Endothelial cell (in vitro differentiated cells): ENCODE results near the gene FBXO11. TPM values are rescaled to one million over a fixed set of nuclear protein-coding genes. Genes with fewer than 3 reads are reported as not detected.

Experiments
- DNase-seq: peaks from one replicate; pipeline ENCODE4 v3.0.0; 2021; ENCODE audit warnings: low spot score
- H3K27ac Mint-ChIP-seq: one replicate; pipeline ENCODE4 v1.8.0; 2021; ENCODE audit warnings: mixed read lengths, inconsistent platforms; ENCODE audit not compliant: unreplicated experiment
- H3K27me3 Mint-ChIP-seq: one replicate; pipeline ENCODE4 v1.8.0; 2021; ENCODE audit warnings: mild to moderate bottlenecking, moderate library complexity, mixed read lengths, inconsistent platforms; ENCODE audit not compliant: unreplicated experiment
- H3K36me3 Mint-ChIP-seq: one replicate; pipeline ENCODE4 v1.8.0; 2021; ENCODE audit warnings: mild to moderate bottlenecking, low read depth, mixed read lengths, inconsistent platforms; ENCODE audit not compliant: unreplicated experiment
- H3K4me1 Mint-ChIP-seq: one replicate; pipeline ENCODE4 v1.8.0; 2021; ENCODE audit warnings: mild to moderate bottlenecking, mixed read lengths, inconsistent platforms; ENCODE audit not compliant: unreplicated experiment
- H3K4me3 Mint-ChIP-seq: one replicate; pipeline ENCODE4 v1.8.0; 2021; ENCODE audit warnings: mild to moderate bottlenecking, mixed read lengths, inconsistent platforms; ENCODE audit not compliant: unreplicated experiment
- H3K9me3 Mint-ChIP-seq: one replicate; pipeline ENCODE4 v1.8.0; 2021; ENCODE audit warnings: mixed read lengths, inconsistent platforms; ENCODE audit not compliant: unreplicated experiment
- CTCF ChIP-seq: fragments of 200-600 bp; sonication (generic); IDR thresholded peaks from one replicate; pipeline ENCODE4 v1.5.0; 2021; ENCODE audit warnings: antibody characterized with exemption; ENCODE audit not compliant: unreplicated experiment
- total RNA-seq: library from RNA; stranded (reverse); fragmentation: NEBNext Ultra II Directional; extraction: Animal tissue kit (Norgen Biotek cat#: 25700); gene quantifications from one replicate; pipeline ENCODE4 v1.2.1, GENCODE V29; 2021; ENCODE audit not compliant: unreplicated experiment

The FBXO11 gene
- total RNA-seq, 1 donor from 2014 or later, result 84.6 TPM

GRCh38 chr2:47833516-47833968 lies 72.8 kb downstream of the FBXO11 start:
- H3K9me3 Mint-ChIP-seq, result no peaks in the 10 kb centered on the region
- H3K36me3 Mint-ChIP-seq, result peaks cover 17% of the 10 kb centered on the region
- DNase-seq, result no peak
- no peak overlapping the region for H3K27ac Mint-ChIP-seq
- no peak overlapping the region for H3K4me3 Mint-ChIP-seq
- H3K4me1 Mint-ChIP-seq, result no peaks in the 10 kb centered on the region
- TF ChIP-seq CTCF, result no peak
- no peaks in the 10 kb centered on the region for H3K27me3 Mint-ChIP-seq

DNA sequence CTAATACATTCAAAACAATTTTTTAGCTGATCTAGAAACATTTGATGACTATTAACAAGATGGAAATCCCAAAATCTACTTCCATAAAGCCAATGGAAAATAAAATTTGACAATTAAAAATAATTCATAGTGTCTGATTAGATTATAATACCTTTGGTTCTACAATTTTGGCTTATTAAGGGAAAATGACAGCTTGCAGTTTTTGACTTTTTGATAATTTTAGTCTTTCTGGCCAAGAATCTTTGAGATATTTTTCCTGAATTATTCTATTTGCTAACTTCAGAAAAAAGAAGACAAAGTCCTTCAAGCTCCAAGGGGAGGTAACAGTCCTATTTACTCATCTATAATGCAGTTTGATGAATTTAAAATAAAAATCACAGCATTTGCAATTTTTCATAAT lies 83.8 kb downstream of the FBXO11 start:
- H3K27ac Mint-ChIP-seq, result no peak overlapping the region
- no peaks in the 10 kb centered on the region for H3K27me3 Mint-ChIP-seq
- H3K4me1 Mint-ChIP-seq, result no peaks in the 10 kb centered on the region
- no peak for DNase-seq
- no peak overlapping the region for H3K4me3 Mint-ChIP-seq
- H3K9me3 Mint-ChIP-seq, result no peaks in the 10 kb centered on the region
- TF ChIP-seq CTCF, result no peak
- H3K36me3 Mint-ChIP-seq, result peaks cover 26% of the 10 kb centered on the region

DNA sequence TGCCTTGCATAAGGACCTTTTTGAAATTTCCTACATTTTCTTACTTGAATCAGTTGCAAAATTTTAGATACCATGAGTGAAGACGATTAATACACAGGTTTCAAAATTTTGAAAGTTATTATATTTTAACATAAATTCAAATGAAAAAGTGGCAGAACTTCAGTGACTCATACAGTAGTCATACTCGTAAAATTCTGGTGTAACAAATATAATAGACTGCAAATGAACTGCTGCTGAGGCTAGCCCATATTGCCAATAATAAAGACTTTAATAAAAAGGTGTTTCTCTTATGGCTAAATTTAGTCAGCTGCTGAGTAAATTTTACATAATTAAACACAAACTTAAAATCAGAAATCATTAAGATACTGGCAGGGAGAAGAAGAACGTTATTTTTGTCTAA lies 86.5 kb downstream of the FBXO11 start:
- TF ChIP-seq CTCF, result no peak
- Mint-ChIP-seq H3K27ac (no peak overlapping the region), H3K36me3 (peaks cover 41% of the 10 kb centered on the region), H3K9me3 (no peaks in the 10 kb centered on the region), H3K4me3 (no peak overlapping the region), H3K4me1 (no peaks in the 10 kb centered on the region), H3K27me3 (no peaks in the 10 kb centered on the region)
- DNase-seq, result no peak

DNA sequence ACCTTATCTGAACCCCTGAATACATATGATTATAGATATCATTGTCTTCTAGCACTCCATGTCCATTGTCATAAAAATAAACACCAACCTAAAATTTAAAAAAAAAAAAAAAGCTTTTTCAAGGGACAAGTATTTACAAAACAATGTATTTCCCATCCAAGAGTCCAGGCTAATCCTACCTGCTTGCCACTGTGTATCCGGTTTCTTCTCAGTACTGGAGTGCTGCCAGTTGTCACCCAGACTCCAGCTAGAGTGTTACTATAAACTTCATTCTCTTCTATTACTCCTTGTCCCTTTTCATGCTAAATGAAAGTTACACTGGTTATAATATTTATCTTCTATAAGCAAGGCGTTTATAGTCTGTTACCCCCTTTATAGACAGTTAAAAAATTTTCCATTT lies 87.5 kb downstream of the FBXO11 start:
- no peaks in the 10 kb centered on the region for H3K9me3 Mint-ChIP-seq
- no peak for TF ChIP-seq CTCF
- H3K4me1 Mint-ChIP-seq, result no peaks in the 10 kb centered on the region
- H3K27ac Mint-ChIP-seq, result no peak overlapping the region
- H3K27me3 Mint-ChIP-seq, result no peaks in the 10 kb centered on the region
- DNase-seq, result no peak
- H3K4me3 Mint-ChIP-seq, result no peak overlapping the region
- peaks cover 47% of the 10 kb centered on the region for H3K36me3 Mint-ChIP-seq

DNA sequence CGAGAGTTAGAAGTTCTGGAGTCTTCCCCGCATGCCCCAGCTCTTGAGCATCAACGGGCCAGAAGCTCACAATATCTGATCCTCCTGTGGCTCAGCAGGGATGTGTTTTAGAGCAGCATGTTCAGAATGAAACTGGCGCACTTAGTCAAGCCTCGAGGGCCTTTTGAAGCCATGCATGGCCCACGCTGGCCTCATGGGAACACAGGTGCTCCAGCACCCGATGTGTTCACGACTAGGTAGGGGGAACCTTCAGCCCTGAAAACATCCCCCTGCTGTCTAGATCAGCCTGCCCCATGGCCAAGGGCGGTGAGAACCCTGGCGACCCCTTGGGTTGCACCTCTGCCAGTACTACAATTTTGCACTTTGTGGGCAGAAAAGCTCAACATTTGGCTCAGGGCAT lies 90.5 kb downstream of the FBXO11 start:
- TF ChIP-seq CTCF, result no peak
- no peak for DNase-seq

More for the DNA sequence above, 90.5 kb downstream of the FBXO11 start:
- H3K4me1 Mint-ChIP-seq, result no peaks in the 10 kb centered on the region
- no peak overlapping the region for H3K27ac Mint-ChIP-seq
- no peaks in the 10 kb centered on the region for H3K27me3 Mint-ChIP-seq
- no peak overlapping the region for H3K4me3 Mint-ChIP-seq
- no peaks in the 10 kb centered on the region for H3K9me3 Mint-ChIP-seq
- peaks cover 70% of the 10 kb centered on the region for H3K36me3 Mint-ChIP-seq
